ENCODE results near the gene ERICH6.
A peak's percentile ranks its signal among the peaks of the same experiment; 100 is the strongest.

ERICH6 gene

DNA sequence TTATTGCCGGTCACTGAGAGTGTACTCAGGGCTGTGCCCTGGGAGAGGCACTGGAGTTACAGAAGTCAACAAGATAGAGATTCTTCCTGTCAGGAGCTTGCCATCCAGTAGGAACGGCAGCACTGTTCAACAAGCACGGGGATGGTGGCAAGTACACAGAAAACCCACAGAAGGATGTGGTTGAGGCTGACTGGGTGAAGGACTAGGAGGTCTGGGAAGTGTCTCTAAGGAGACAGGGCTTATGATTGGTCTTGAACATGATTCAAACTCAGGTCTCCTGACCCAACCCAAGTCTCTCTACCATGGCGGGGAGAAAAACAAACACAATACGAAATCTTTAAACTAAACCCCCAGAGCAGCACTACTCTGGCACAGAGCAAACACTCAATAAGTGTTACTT, 37.6 kb downstream of the ERICH6 start:
- FAIRE-seq (no peak), DNase-seq (ENCODE audit: insufficient read length) (no peak)
- no peak for TF ChIP-seq POLR2A (IDR thresholded peaks at IDR 0.05; ENCODE audit: low read depth, low read length)
- TF ChIP-seq TAF1 (IDR thresholded peaks at IDR 0.05; ENCODE audit: borderline replicate concordance, low read depth, low read length) = no peak
- TF ChIP-seq POLR2AphosphoS5 (IDR thresholded peaks at IDR 0.05; ENCODE audit: low read depth, low read length) = no peak

DNA sequence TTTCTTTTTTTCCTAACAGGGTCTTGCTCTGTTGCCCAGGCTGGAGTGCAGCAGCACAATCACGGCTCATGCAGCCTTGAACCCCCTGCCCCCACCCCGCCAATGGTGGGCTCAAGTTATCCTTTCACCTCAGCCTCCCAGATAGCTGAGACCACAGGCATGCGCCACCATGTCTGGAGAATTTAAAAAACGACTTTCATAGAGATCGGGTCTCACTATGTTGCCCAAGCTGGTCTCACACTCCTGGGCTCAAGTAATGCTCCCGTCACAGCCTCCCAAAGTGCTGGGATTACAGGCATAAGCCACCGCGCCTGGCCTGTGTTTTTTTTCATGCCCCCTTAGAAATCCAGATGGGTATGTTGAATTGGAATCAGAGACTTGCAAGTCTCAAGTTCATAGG, 40.3 kb downstream of the ERICH6 start:
- TF ChIP-seq TAF1 (IDR thresholded peaks at IDR 0.05; ENCODE audit: borderline replicate concordance, low read depth, low read length) (no peak), POLR2A (IDR thresholded peaks at IDR 0.05; ENCODE audit: low read depth, low read length) (no peak), POLR2AphosphoS5 (IDR thresholded peaks at IDR 0.05; ENCODE audit: low read depth, low read length) (no peak)
- no peak for DNase-seq (ENCODE audit: insufficient read length)
- FAIRE-seq = no peak

DNA sequence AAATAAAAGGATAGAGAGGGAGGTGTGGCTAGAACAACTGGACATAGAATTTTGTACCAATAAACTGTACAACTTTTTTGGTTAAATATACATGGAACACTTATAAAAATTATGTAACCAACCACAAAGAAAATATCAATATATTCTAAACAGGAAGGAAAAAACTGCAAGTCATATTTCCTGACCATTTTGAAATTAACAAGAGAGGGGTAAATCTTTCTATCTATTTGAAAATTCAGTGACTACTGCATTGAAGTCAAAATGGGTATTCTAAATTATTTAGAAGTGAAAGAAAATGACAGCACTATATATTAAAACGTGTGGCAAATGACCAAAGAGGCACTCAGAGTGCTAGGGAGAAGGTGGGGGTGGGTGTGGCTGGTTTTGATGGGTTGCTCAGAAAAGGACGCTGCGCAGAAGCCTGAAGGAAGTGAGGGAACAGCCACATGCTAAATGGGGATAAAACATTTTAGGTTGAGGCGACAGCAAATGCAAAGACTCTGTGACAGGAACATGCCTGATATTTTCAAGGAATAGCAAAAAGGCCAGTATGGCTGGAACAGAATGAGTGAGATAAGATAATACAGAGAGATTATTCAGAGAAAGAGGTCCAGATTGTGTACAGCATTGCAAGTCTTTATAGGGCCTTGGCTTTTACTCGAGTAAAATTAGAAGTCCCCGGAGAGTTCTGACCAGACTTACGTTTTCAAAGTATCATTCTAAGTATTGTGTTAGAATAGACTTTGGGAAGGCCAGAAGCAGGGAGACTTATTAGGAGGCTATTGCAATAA, 41.1 kb downstream of the ERICH6 start:
- TF ChIP-seq POLR2AphosphoS5 (IDR thresholded peaks at IDR 0.05; ENCODE audit: low read depth, low read length) = no peak
- FAIRE-seq (no peak), DNase-seq (ENCODE audit: insufficient read length) (no peak)

DNA sequence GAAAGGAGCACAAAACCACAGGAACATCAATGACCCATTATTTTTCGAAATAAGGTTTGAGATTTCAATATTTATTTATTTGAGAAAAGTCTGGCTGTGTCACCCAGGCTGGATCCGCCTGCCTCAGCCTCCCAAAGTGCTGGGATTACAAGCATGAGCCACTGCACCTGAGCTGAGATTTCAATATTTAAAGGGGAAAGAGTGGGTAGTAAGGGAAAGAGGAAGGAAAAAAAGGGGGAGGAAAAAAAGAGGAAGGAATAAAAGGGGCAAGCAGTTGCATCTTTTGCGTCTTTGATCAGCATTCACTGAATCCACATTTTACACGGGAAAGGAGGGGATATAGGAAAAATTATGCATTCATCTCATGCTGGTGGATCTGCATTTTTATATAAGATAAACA, 47.4 kb downstream of the ERICH6 start:
- TF ChIP-seq POLR2AphosphoS5 (IDR thresholded peaks at IDR 0.05; ENCODE audit: low read depth, low read length) (no peak), POLR2A (IDR thresholded peaks at IDR 0.05; ENCODE audit: low read depth, low read length) (no peak), TAF1 (IDR thresholded peaks at IDR 0.05; ENCODE audit: borderline replicate concordance, low read depth, low read length) (no peak)
- no peak for FAIRE-seq
- DNase-seq (ENCODE audit: insufficient read length) = no peak

DNA sequence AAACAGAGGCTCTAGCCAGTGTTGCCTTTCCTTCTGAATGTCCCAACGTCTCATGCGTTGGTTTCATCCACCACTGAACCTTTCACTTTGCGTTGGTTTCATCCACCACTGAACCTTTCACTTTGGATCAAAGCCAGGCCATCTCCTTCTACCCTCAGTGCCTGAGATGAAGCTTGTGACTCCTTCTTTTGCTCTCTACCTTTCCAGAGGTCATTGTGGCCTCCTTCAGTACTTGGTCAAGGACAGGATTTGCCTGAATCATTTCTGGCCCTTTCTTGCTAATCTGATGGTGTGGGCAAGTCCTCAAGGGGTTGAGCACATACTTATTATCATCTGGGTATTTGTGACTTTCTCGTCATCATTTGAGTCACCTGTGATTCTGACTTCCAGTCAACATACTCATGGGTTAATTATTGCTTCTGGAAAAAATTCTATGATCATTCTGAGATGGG, 50.6 kb downstream of the ERICH6 start:
- FAIRE-seq (peak; percentile 85), DNase-seq (ENCODE audit: insufficient read length) (no peak)
- no peak for TF ChIP-seq TAF1 (IDR thresholded peaks at IDR 0.05; ENCODE audit: borderline replicate concordance, low read depth, low read length)
- no peak for TF ChIP-seq POLR2A (IDR thresholded peaks at IDR 0.05; ENCODE audit: low read depth, low read length)
- TF ChIP-seq POLR2AphosphoS5 (IDR thresholded peaks at IDR 0.05; ENCODE audit: low read depth, low read length) = no peak

DNA sequence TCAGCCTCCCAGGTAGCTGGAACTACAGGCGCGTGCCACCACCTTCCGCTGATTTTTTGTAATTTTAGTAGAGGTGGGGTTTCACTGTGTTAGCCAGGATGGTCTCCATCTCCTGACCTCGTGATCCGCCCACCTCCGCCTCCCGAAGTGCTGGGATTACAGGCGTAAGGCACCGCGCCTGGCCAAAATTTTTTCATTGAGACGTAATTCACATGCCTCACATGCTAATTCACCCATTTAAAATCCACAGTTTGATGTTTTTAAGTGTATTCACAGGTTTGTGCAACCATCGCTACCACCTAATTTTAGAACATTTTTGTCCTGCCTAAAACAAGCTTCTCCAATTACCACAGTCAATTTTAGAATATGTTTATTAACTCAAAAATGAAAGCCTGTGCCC, 63.5 kb downstream of the ERICH6 start:
- TF ChIP-seq TAF1 (IDR thresholded peaks at IDR 0.05; ENCODE audit: borderline replicate concordance, low read depth, low read length) (no peak), POLR2A (IDR thresholded peaks at IDR 0.05; ENCODE audit: low read depth, low read length) (no peak), POLR2AphosphoS5 (IDR thresholded peaks at IDR 0.05; ENCODE audit: low read depth, low read length) (no peak)
- no peak for DNase-seq (ENCODE audit: insufficient read length)
- no peak for FAIRE-seq

DNA sequence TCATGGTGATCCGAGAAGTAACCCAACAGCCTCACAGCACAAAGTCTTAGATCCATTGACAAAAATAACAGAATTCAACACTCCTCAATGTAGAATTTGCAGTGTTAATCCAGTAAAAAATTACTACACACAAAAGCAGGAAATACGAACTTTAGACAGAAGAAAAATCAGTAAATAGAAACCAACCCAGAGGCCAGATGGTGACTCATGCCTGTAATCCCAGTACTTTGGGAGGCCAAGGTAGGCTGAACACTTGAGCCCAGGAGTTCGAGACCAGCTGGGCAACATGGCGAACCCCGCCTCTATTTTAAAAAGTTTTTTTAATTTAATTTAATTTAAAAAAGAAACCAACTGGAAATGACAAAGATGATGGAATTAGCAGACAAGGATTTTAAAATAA, 64.5 kb downstream of the ERICH6 start:
- TF ChIP-seq POLR2AphosphoS5 (IDR thresholded peaks at IDR 0.05; ENCODE audit: low read depth, low read length) (no peak), TAF1 (IDR thresholded peaks at IDR 0.05; ENCODE audit: borderline replicate concordance, low read depth, low read length) (no peak), POLR2A (IDR thresholded peaks at IDR 0.05; ENCODE audit: low read depth, low read length) (no peak)
- FAIRE-seq = no peak
- no peak for DNase-seq (ENCODE audit: insufficient read length)

DNA sequence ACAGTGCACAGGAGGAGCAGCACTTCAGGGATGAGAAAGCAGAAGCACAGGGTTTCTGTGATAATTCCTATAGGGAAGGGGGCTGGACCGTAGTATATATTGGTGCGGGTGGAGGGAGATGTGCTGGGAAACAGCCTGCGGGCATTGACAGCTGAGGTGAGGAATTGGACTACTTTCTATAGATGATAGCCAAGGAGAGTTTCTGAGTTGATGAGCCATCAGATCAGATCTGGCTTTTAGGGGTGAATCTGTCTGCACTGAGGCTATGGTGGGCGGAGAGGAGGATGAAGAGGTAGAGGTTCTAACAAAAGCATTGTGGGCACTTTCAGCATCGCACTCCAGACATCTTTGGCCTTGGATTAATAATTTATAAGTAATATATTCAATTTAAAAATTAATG, 67.5 kb downstream of the ERICH6 start:
- DNase-seq (ENCODE audit: insufficient read length) (no peak), FAIRE-seq (no peak)
- TF ChIP-seq POLR2A (IDR thresholded peaks at IDR 0.05; ENCODE audit: low read depth, low read length) (no peak), TAF1 (IDR thresholded peaks at IDR 0.05; ENCODE audit: borderline replicate concordance, low read depth, low read length) (no peak), POLR2AphosphoS5 (IDR thresholded peaks at IDR 0.05; ENCODE audit: low read depth, low read length) (no peak)

DNA sequence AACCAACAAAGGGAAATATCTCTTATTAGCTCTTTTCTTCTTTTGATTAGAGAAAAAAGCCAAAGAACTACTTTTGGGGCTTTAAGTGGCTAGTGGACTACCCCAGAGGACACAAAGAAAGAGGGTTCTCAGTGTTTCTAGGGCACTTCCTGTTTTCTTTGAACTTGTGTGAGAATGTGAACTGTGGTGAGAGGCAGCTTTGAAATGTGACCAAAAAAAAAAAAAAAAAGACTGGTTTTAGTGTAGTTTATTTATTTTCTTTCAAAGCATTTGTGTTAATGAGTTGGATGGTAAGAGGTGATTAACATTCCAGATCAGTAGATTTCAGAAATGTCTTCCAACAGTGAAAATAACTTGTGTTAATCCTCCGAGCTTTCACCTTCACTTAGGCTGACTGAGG, 68.2 kb downstream of the ERICH6 start:
- DNase-seq (ENCODE audit: insufficient read length) (no peak), FAIRE-seq (no peak)
- TF ChIP-seq TAF1 (IDR thresholded peaks at IDR 0.05; ENCODE audit: borderline replicate concordance, low read depth, low read length) (no peak), POLR2A (IDR thresholded peaks at IDR 0.05; ENCODE audit: low read depth, low read length) (no peak), POLR2AphosphoS5 (IDR thresholded peaks at IDR 0.05; ENCODE audit: low read depth, low read length) (no peak)

DNA sequence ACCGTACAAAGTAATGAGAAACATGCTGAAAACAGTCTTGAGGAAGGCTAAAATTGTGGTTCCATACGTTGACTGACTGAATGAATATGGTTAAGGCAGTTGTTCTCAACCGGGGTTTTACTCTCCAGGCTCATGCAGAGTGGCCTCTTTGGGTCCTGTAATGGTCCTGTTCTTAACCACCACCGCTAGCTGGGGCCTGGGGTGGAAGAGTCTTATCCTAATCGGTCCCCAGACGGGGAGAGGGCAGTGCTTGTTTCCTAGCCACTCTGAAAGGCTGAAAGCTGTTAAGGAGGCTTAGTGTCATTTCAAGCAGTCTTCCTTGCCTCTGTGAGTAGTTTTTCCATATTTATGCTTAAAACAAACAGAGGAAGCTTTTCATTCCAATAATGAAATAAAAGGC, 68.6 kb downstream of the ERICH6 start:
- DNase-seq (ENCODE audit: insufficient read length) (no peak), FAIRE-seq (no peak)
- TF ChIP-seq POLR2A (IDR thresholded peaks at IDR 0.05; ENCODE audit: low read depth, low read length) (no peak), POLR2AphosphoS5 (IDR thresholded peaks at IDR 0.05; ENCODE audit: low read depth, low read length) (no peak), TAF1 (IDR thresholded peaks at IDR 0.05; ENCODE audit: borderline replicate concordance, low read depth, low read length) (no peak)

DNA sequence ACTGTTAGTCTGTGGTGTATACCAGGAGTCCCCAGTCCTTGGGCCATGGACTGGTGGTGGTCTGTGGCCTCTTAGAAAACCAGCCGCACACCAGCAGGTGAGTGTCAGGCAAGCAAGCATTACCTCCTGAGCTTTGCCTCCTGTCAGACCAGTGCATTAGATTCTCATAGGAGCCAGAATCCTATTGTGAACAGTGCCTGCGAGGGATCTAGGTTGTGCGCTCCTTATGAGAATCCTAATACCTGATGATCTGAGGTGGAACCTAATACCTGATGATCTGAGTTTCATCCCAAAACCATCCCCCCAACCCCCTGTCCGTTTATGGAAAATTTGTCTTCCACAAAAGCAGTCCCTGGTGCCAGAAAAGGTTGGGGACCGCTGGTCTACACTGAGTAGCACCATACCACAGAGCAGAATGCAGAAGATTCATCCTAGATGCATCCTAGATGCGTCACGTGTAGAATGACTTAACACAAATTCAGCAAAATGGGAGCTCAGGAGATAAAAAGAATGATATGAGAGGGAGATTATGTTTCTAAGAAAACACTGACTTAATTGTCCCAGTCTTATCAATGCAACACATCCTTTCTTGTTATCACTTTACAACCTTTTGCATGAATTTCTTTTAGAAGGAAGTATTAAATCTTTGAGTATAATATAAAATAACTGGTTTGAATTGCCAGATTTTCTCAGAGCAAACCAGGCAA, 72.1 kb downstream of the ERICH6 start:
- peak; percentile 42 for FAIRE-seq
- DNase-seq (ENCODE audit: insufficient read length) = no peak
- TF ChIP-seq POLR2A (IDR thresholded peaks at IDR 0.05; ENCODE audit: low read depth, low read length) = peak; percentile 25; the same call in 1 of the 2 replicates
- TF ChIP-seq POLR2AphosphoS5 (IDR thresholded peaks at IDR 0.05; ENCODE audit: low read depth, low read length) = peak; percentile 59; the same call in 1 of the 2 replicates
- TF ChIP-seq TAF1 (IDR thresholded peaks at IDR 0.05; ENCODE audit: borderline replicate concordance, low read depth, low read length) = no peak

DNA sequence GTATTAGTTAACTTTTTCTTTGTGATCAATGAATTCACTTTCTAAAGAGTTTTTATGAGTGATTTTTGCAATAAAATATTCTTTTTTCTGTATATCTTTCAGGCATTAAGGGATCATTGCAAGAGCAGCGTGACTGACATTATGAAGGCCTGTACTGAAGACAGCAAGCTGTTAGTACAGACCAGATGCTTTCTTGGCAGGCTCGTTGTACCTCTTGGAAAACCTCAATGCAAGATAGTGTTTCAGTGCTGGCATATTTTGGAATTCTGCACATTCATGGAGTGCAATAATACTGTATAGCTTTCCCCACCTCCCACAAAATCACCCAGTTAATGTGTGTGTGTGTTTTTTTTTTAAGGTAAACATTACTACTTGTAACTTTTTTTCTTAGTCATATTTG, 76.2 kb downstream of the ERICH6 start:
- DNase-seq (ENCODE audit: insufficient read length) = no peak
- TF ChIP-seq TAF1 (IDR thresholded peaks at IDR 0.05; ENCODE audit: borderline replicate concordance, low read depth, low read length) (no peak), POLR2AphosphoS5 (IDR thresholded peaks at IDR 0.05; ENCODE audit: low read depth, low read length) (no peak), POLR2A (IDR thresholded peaks at IDR 0.05; ENCODE audit: low read depth, low read length) (no peak)
- FAIRE-seq = no peak
